ENCODE results near the gene C10orf71. TPM values are rescaled to one million over a fixed set of nuclear protein-coding genes. Genes with fewer than 3 reads are reported as not detected.

Gene C10orf71
- total RNA-seq, 2 donors from 2014 or later: 0.15 TPM; not detected in 1

GRCh38 chr10:49350138-49350537 lies 51.2 kb downstream of the C10orf71 start:
- no peak overlapping the region for H3K27ac ChIP-seq (ENCODE audit: low read depth, low read length)
- no peak overlapping the region for H3K9ac ChIP-seq (ENCODE audit: extremely low read depth, low read length, poor library complexity, severe bottlenecking)
- no peak for DNase-seq
- no peaks in the 10 kb centered on the region for H3K27me3 ChIP-seq (ENCODE audit: control insufficient read depth, insufficient read depth, low read length, poor library complexity, severe bottlenecking)
- no peaks in the 10 kb centered on the region for H3K4me1 ChIP-seq (ENCODE audit: control insufficient read depth, insufficient read depth, low read length)
- H3K4me3 ChIP-seq (ENCODE audit: low read length): no peak overlapping the region
- H3K4me3 Mint-ChIP-seq: no peak overlapping the region
- H3K36me3 ChIP-seq (ENCODE audit: control insufficient read depth, insufficient read depth, low read length): no peaks in the 10 kb centered on the region
- no peaks in the 10 kb centered on the region for H3K4me1 Mint-ChIP-seq
- no peaks in the 10 kb centered on the region for H3K9me3 ChIP-seq (ENCODE audit: control insufficient read depth, low read length)
- no peak overlapping the region for H3K27ac Mint-ChIP-seq
- H3K36me3 Mint-ChIP-seq (ENCODE audit: low read depth): no peaks in the 10 kb centered on the region
- no peaks in the 10 kb centered on the region for H3K27me3 Mint-ChIP-seq (ENCODE audit: insufficient read depth)
- H3K9me3 Mint-ChIP-seq: no peaks in the 10 kb centered on the region
- no peak for TF ChIP-seq CTCF (conservative IDR thresholded peaks at IDR 0.05)

- Histone ChIP-seq H3K4me3 (ENCODE audit: low read length) (no peak overlapping the region), H3K36me3 (ENCODE audit: control insufficient read depth, insufficient read depth, low read length) (no peaks in the 10 kb centered on the region), H3K27me3 (ENCODE audit: control insufficient read depth, insufficient read depth, low read length, poor library complexity, severe bottlenecking) (no peaks in the 10 kb centered on the region), H3K4me1 (ENCODE audit: control insufficient read depth, insufficient read depth, low read length) (no peaks in the 10 kb centered on the region), H3K27ac (ENCODE audit: low read depth, low read length) (no peak overlapping the region), H3K9ac (ENCODE audit: extremely low read depth, low read length, poor library complexity, severe bottlenecking) (no peak overlapping the region), H3K9me3 (ENCODE audit: control insufficient read depth, low read length) (no peaks in the 10 kb centered on the region)
- H3K27me3 Mint-ChIP-seq (ENCODE audit: insufficient read depth): no peaks in the 10 kb centered on the region
- WGBS, 2 experiments (ENCODE audit: insufficient coverage in 1 of 2, insufficient read length in 1 of 2): 89 to 92% methylated on average over 2 to 4 of the region's 4 CpGs
- H3K9me3 Mint-ChIP-seq: no peaks in the 10 kb centered on the region
- H3K27ac Mint-ChIP-seq: no peak overlapping the region
- no peaks in the 10 kb centered on the region for H3K4me1 Mint-ChIP-seq
- TF ChIP-seq CTCF (conservative IDR thresholded peaks at IDR 0.05): no peak
- DNase-seq: no peak
- H3K36me3 Mint-ChIP-seq (ENCODE audit: low read depth): no peaks in the 10 kb centered on the region
- H3K4me3 Mint-ChIP-seq: no peak overlapping the region
Observed at GRCh38 chr10:49350846-49351532, 52.0 kb downstream of the C10orf71 start.

GRCh38 chr10:49351669-49352068 lies 52.7 kb downstream of the C10orf71 start:
- no peak overlapping the region for H3K27ac Mint-ChIP-seq
- H3K27me3 Mint-ChIP-seq (ENCODE audit: insufficient read depth): no peaks in the 10 kb centered on the region
- H3K9me3 ChIP-seq (ENCODE audit: control insufficient read depth, low read length): no peaks in the 10 kb centered on the region
- no peak overlapping the region for H3K27ac ChIP-seq (ENCODE audit: low read depth, low read length)
- no peaks in the 10 kb centered on the region for H3K36me3 ChIP-seq (ENCODE audit: control insufficient read depth, insufficient read depth, low read length)
- H3K9me3 Mint-ChIP-seq: no peaks in the 10 kb centered on the region
- no peak overlapping the region for H3K4me3 ChIP-seq (ENCODE audit: low read length)
- no peak overlapping the region for H3K9ac ChIP-seq (ENCODE audit: extremely low read depth, low read length, poor library complexity, severe bottlenecking)
- no peaks in the 10 kb centered on the region for H3K36me3 Mint-ChIP-seq (ENCODE audit: low read depth)
- no peaks in the 10 kb centered on the region for H3K4me1 Mint-ChIP-seq
- no peaks in the 10 kb centered on the region for H3K27me3 ChIP-seq (ENCODE audit: control insufficient read depth, insufficient read depth, low read length, poor library complexity, severe bottlenecking)
- no peak overlapping the region for H3K4me3 Mint-ChIP-seq
- 88 to 100% methylated on average over 1 to 4 of the region's 4 CpGs for WGBS, 2 experiments (ENCODE audit: insufficient coverage in 1 of 2, insufficient read length in 1 of 2)
- H3K4me1 ChIP-seq (ENCODE audit: control insufficient read depth, insufficient read depth, low read length): no peaks in the 10 kb centered on the region
- no peak for TF ChIP-seq CTCF (conservative IDR thresholded peaks at IDR 0.05)
- no peak for DNase-seq

All from endodermal cell (in vitro differentiated cells).